Measurements from ENCODE around the gene ANKRD40.

DNA sequence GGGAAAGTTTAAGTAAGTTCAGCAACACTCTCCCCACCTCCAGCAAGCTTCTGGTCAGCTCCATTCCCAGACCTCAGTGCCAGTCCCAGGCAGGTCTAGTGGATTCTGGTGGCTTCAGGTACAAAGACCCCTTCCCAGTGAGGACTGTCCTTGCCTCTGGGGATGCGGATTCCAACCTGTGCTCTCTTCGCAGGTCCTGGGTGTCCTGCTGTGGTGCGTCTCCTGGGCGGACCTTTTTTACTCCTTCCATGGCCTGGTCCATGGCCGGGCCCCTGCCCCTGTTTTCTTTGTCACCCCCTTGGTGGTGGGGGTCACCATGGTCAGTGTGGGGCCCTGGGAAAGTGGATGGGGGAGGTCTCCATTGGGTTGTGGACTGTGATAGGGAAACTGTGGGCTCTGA, 51.2 kb downstream of the ANKRD40 start:
- TF ChIP-seq CTCF (IDR thresholded peaks at IDR 0.05; ENCODE audit: low read depth, low read length, poor library complexity, severe bottlenecking) (no peak), EZH2phosphoT487 (IDR thresholded peaks at IDR 0.05; ENCODE audit: borderline replicate concordance, low read length) (no peak)

Measured in DOHH2 (cell line).